ENCODE results near the gene TMEM225B.

GRCh38 chr7:99558306-99559174, 39.5 kb upstream of the TMEM225B start, which contains the start of gene ZNF655:
- peak in 1 of 5 experiments; percentile 10 for TF ChIP-seq CTCF (IDR thresholded peaks at IDR 0.05)
- no peak for TF ChIP-seq EP300 (IDR thresholded peaks at IDR 0.05; ENCODE audit: low read depth)

All from transverse colon (tissue), 3 donors.